EL (cell line): ENCODE data around the gene HADHB.
"Not testable (repeated sequence)": the region's sequence is repeated elsewhere in the genome, so short reads cannot be mapped to it uniquely, and the experiment has no call there.

Experiments used
- DNase-seq: peaks from one replicate; pipeline ENCODE4 v3.0.0-alpha.2; 2016

Gene HADHB

DNA sequence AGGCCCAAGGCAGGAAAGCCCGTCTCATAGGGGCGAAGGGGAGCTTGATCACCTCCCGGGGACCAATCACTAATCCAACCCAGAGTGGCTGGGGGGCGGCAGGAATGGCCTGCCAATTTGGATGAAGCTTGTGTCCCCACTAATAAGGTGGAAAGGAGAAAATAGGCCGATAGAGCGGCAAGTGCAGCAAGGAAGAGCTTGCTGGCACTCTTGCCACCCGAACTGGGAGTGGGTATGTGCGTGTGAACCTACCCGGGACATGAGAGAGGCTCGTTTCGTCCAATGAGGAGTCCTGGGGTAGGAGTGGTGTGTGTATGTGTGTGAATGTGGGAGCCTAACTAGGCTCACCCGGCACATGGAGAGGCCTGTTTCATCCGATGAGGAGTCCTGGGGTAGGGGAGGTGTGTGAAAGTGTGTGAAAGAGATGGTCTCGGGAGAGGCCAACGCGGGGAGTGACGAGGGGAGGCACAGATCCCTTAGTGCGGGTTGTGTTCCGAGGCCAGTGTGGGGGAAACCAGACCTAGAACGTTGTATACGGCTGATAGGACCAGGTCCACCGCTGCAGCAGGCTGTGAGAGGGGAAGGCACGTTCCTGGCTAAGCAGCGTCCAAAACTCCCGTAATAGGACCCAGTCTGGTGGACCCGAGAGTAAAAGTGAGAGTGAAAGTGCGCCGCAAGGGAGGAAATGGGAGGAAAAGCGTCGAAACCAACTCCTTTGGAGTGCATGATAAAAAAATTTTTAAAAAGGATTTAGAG lies 54.1 kb downstream of the HADHB start:
- DNase-seq: peak; percentile 70

DNA sequence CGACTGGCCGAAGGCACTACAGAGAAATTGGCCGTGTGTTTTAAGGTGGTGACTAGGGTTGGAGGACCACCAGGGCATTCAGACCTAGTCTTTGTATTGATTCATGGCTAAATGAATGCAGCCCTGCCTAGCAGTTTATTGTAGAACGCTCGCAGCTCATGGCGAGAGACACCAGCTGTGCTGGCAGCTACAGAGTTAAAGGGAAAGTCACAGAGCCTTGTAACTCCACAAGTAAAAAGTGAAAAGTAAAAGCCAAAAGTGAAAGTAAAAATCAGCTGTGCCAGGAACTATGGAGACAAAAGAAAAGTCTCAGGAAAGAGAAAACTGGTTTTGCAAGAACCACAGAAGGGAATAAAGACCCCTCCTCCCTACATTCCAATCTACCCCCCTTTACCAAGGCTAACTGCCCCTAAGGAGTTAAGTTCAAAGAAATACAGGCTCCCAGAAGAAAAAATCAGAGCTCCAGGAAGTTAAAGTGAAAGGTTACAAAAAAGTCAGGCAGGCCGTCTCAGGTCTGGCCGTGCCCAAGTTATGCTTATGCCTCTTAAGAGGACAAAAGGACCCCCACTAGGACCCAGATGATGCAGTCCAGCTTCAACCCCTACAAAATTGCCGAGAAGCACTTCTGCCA lies 54.8 kb downstream of the HADHB start:
- peak; percentile 66 for DNase-seq

DNA sequence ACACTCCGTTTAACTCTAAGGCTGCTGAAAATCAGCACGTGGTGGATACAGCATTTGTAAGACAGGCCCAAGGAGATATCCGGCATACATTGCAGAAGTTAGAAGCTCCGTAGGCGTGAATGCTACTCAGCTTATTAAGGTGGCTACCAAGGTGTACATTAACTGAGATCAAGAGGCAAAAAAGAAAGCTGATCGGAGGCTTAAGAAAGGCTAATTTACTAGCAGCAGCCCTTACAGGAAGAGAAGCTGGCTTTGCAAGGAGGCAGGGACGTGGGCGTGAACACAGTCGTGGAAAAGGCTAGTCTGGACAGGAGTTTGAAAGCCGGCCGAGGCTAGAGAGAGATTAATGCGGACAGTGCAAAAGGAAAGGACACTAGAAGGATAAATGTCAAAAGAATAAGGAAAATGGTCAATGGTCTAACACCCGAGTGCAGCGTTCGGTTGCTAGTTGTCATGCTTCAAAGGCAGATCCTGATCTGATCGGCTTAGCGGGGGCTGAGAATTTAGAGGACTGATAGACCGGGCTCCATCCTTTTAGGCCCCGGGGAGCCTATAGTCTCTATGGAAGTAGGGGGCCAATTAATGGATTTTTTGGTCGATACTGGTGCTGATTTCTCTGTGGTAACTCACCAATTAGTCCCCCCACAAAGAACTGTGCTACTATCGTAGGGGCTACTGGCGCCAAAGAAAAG lies 55.6 kb downstream of the HADHB start:
- DNase-seq: peak; percentile 22

DNA sequence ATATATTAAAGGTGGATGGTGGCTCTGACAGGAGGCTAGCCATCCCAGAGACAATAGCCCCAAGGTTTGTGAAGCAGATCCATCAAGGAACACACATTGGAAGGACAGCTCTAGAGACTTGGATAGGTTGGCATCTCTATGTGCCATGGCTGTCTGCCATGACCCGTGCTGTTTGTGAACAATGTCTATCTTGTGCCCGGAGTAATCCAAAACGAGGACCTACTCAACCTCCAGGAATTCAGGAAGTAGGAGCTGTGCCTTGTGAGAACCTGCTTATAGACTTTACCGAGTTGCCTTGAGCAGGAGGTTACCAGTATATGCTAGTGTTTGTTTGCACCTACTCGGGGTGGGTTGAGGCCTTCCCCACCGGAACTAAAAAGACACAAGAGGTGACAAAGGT lies 58.1 kb downstream of the HADHB start:
- DNase-seq: peak; percentile 17

GRCh38 chr2:26305094-26305493 lies 60.4 kb downstream of the HADHB start:
- DNase-seq: not testable (repeated sequence)

- DNase-seq: no peak
These were observed 60.8 kb downstream of the HADHB start for GRCh38 chr2:26305540-26305939.

DNA sequence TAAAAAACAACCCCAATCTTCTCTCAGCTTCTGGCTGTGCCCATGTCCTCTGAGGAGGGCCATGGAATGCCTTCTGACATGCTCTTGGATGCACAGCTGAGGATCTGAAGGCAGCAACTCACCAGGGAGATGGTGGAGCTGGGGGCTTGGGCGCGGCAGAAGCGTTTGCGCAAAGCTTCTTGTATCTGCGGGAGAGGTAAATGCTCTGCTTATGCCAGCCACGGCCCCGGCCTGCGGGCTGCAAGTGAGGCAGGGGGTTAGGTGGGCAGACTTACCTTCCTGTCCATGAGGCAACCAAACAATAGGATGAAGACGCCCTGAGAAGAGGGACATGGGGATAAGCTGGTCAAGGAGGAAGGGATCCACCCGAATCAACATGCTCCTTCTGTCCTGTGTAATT lies 65.2 kb downstream of the HADHB start:
- no peak for DNase-seq

- no peak for DNase-seq
These were observed 67.7 kb downstream of the HADHB start for GRCh38 chr2:26312471-26312870.

- no peak for DNase-seq
These were observed 68.7 kb downstream of the HADHB start for GRCh38 chr2:26313446-26313845.

- no peak for DNase-seq
These were observed 69.5 kb downstream of the HADHB start for GRCh38 chr2:26314243-26314642.

- peak; percentile 22 for DNase-seq
These were observed 71.3 kb downstream of the HADHB start for GRCh38 chr2:26316041-26316440.

DNA sequence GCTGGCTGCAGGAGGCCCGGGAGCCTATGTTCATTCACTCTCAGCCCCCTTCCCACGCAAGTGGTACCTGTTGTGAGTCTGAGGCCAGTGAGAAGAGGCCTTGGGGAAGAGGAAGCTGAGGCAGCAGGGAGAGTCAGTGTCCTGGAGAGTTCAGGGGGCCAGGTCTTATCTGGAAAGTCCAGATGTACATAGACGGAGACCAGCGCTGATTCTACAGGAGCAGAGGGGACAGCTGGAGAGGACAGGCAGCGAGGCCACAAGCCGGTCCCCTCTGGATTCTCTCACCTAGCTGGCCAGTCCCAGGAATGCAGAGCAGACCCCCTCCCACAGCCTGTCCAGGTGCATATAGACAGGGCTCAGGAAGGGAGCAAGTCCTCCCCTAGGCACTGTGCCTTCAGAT lies 72.1 kb downstream of the HADHB start:
- DNase-seq: no peak

DNA sequence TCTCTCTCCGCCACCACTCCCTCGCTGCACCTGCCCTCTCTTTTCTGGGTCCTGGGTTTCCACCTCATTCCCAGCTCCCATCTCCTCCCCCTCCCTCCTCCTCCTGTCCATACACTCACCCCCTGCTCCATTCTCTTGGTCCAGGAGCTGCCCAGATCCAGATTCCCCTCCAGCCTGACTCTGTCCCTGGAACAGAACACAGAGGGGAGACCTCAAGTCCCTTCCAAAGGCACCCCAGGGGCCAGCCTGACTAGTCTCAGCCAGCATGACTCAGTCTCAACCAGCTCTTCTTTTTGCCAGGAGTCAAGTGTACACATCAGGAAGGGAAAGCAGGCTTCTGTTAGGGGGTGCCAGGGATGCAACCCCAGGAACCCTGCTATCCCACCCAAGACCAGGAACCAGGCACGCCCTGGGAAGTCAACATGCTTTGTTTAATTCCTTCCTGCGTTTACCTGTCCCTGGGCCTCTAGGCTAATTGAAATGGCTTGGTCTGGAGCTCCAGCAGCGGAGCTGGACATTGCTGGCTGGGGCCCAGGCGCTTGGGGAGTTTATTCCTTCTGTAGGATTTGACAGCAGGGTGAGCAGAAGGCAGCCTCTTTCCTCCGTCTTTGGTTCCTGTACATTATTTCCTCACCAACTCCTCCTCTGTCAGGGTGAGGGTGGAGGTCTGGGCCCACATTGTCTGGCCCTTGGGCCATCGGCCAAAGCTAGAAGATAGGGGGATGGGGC lies 72.8 kb downstream of the HADHB start:
- no peak for DNase-seq

GRCh38 chr2:26318950-26319349 lies 74.2 kb downstream of the HADHB start:
- DNase-seq: no peak

DNA sequence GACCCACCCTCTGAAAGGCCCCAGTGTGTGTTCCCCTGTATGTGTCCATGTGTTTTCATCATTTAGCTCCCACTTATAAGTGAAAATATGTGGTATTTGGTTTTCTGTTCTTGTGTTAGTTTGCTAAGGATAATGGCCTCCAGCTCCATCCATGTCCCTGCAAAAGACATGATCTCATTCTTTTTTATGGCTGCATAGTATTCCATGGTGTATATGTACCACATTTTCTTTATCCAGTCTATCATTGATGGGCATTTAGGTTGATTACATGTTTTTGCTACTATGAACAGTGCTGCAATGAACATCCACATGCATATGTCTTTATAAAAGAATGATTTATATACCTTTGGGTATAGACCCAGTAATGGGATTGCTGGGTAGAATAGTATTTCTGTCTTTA lies 79.7 kb downstream of the HADHB start:
- DNase-seq: not testable (repeated sequence)

DNA sequence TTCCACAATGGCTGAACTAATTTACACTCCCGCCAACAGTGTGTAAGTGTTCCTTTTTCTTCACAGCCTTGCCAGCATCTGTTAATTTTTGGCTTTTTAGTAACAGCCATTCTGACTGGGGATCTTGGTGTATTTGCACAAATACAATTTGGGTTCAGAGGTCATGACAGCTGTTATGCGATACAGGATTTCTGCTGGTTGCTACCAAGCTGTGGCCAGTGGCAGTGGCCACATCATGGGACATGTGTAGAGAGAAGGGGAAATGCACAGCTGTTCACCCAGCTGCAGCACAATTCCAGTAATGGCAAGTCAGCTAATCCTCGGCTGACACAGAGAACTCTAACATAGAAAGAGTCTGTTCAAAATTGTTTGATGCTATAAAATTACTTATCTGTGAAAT lies 80.2 kb downstream of the HADHB start:
- DNase-seq: no peak

DNA sequence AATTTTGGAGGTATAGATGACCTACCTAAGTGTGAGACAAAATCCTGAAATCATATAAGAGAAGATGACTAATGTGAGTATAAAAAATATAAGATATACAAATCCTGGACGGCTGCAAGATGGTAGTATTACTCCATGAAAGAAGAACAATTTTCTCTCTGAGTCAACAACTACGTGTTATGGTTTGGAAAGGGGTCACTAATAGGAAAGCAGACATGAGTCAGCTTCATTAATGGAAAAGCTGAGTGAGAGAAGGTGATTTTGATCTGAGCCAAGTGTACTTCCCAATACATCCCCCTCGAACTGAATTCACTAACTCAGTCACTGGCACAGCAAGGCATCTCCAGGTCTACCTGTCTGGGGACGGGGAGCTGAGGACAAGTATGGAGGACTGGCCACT lies 81.1 kb downstream of the HADHB start:
- peak; percentile 15 for DNase-seq

DNA sequence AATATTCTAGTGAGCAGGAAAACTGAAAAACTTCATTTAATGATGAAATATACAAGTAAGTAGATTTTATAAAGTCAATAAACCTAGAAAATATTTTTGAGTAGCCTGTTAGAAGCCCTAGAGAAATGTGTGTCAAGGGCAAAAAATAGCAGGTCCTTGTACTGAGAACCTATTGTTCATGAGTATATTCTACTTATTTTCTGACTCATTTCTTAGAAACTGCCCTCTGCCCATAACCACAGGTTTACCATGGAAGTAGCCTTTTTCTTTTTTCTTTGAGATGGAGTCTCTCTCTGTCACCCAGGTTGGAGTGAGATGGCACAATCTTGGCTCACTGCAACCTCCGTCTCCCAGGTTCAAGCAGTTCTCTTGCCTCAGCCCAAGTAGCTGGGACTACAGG lies 81.8 kb downstream of the HADHB start:
- no peak for DNase-seq

DNA sequence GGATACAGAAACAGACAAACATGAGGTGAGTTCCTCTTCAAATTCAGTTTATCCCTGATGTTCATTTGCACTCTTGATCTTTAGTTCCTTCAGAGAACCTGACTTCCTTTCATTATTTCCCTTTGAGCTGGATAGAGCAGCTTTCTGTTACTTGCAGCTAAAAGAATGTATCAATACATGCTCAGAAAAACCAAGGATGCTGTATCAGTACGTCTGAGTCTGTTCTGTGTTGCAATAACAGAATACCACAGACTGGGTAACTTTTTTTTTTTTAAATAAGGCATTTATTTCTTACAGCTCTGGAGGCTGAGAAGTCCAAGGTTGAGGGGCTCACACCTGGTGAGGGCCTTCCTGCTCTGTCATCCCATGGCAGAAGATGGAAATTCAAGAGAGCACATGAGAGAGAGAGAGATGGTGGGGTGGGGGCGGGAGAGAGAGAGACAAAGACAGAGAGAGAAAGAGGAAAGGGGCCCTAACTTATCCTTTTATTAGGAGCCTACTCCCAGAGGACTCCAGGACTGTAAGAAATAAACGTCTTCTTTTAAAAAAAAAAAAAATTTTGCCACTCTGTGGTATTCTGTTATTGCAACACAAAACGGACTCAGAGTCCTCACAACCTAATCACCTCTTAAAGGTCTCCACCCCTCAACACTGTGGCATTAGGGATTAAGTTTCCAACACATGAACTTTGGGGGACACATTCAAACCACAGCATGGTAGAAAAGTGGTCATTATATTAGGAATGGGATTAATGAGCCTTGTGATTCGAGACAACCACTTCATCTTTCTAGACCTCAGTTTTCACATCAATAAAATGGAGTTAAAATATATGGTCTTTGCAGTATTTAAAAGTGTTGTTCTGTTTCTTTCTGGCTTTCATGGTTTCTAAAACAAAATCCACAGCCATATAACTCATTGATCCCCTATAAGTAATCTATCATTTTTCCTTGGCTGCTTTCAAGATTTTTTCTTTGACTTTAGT lies 82.8 kb downstream of the HADHB start:
- no peak for DNase-seq

DNA sequence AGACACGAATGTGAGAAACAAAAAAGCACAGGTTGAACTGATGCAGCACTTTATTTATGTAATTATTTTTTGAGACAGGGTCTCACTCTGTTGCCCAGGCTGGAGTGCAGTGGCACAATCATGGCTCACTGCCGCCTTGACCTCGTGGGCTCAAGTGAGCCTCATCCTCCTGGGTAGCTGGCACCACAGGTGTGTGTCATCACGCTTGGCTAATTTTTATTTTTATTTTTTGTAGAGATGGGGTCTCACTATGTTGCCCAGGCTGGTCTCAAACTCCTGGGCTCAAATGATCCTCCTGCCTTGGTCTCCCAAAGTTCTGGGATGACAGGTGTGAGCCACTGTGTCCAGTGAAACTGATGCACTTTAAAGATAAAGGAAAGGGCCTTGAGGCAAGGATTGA lies 84.3 kb downstream of the HADHB start:
- not testable (repeated sequence) for DNase-seq

- DNase-seq: peak; percentile 84
These were observed 85.4 kb downstream of the HADHB start for GRCh38 chr2:26330114-26330549.

- DNase-seq: no peak
These were observed 85.9 kb downstream of the HADHB start for GRCh38 chr2:26330604-26331003.
